HG02970 (cell line): Measurements from ENCODE around the gene ZBTB49.
"Not testable (repeated sequence)": the region's sequence is repeated elsewhere in the genome, so short reads cannot be mapped to it uniquely, and the experiment has no call there.

Source experiments
- ATAC-seq: cut with Tn5 transposase; IDR thresholded peaks from one replicate; pipeline ENCODE4 v1.9.1; 2021; ENCODE audit warnings: mild to moderate bottlenecking, moderate library complexity, moderate number of reproducible peaks; ENCODE audit not compliant: unreplicated experiment, low FRiP score

Gene ZBTB49

DNA sequence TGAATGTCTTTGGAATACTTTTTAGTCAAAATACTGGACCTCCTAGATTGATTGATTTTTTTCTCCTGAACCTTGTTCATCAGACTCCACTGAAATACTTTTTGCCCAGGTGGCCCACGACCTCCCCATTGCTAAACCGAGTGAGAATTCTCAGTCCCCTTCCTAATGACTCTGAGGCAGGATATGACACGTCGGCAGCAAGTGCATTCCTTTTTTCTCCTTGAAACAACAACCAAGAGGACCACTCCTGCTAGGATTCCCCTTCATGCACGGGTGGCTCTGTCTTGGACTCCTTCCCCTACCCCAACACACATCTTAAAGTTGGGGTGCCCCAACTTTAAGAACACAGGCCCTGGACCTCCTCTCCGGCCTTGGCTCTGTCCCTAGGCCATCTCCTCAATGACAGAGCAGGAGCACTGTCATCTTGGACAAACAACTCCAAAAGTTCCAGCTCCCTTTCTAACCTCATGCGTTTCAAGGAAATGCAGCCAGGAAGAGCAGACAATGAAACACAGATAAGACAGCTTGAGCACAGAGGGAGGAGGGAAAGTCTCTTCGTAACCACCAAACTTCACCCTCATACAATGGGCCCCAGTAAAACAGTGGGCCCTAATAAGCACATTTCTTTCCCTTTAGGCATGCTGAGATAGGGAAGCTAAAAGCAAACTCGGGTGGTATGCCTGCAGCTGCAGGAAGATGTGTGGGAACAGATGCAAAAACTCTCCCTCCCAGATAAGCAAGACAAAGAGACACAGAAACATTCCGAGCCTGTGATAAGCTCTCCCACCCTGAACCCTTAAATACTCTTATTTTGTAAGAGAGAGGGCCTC is 33.9 kb downstream of the ZBTB49 start:
- ATAC-seq = no peak

DNA sequence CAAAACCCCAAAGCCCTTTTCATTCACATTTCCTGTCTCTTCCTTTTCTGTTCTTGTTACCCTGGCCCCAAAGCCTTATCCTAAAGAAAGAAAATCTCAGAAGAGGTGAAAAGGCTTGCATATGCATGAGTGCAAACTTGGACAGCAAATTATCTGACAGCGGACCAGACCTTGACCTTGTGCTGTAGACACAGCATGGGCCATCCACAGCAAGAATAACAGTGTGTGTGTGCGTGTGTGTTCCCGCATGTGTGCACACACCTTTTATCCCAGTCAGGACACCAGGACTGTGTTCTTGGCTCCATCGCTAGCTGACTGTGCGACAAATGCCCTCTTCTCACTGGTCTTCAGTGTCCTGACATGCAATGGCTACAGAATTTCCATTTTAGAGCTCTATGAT is 35.3 kb downstream of the ZBTB49 start:
- no peak for ATAC-seq

DNA sequence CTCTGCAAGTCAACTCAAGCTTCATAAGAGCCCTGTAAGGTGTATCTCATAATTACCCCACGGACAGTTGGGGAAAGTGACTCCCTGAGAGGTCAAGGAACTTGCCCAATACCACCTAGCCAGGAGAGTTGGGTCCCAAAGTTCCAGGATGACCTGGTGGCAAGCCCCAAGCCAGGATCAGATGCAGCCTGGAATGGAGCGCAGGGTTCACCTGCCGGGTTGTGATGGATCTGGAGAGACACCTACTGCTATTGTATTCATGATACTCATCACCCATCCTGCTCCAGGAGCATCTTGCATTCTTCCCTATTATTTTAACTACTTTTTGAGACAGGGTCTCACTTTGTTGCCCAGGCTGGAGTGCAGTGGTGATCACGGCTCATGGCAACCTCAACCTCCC is 36.1 kb downstream of the ZBTB49 start:
- ATAC-seq = no peak

DNA sequence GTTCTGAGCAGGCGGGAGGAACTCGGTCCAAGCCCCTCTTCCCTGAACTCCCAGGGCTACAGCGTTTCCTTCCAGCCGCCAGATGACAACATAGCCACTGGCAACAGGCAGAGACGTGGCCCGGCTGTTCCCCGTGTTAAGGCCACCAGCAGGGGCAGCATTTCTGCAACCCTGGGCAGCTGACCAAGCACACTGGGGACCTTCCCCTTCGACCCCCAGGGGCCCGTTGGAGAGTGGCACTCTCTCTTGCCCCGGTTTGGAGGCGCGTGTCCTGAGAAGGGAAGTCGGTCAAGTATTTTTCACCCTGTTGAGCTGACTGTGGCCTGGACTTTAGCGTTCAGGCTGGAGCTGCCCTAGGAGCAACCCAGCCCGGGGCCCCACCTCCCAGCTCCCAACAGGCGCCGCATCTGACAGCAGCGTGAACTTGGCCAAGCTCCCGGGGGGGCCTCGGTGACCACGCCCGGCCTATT is 37.6 kb downstream of the ZBTB49 start:
- ATAC-seq = no peak

DNA sequence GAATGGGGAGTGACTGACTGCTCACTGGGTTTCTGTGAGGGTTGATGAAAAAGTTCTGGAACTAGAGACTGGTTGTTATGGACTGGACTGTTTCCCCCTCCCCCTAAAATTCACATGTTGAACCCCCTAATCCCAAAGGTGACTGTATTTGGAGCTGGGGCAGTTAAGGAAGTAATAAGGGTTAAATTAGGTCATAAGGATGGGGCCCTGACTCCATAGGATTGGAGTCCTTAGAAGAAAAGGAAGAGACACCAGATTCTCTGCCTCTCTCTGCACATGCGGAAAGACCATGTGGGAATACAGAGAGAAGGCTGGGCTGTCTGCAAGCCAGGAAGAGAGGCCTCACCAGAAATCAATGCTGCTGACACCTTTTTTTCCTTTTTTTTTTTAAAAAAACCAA is 38.2 kb downstream of the ZBTB49 start:
- ATAC-seq = no peak

DNA sequence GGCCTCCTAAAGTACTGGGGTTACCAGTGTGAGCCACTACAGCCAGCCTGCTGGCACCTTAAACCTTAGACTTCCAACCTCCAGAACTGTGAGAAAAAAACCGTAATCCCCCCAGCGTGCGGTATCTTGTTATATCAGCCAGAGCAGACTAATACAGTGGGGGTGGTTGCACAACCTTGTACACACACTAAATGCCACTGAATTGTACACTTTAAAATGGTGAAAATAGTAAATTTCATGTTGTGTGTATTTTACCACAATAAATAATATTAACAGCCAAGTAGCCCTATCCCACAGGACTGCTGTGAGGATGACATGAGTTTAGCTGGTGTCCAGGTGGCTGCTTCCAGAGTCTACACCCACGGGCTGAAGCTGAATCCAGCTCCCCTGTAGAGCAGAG is 38.8 kb downstream of the ZBTB49 start:
- no peak for ATAC-seq

DNA sequence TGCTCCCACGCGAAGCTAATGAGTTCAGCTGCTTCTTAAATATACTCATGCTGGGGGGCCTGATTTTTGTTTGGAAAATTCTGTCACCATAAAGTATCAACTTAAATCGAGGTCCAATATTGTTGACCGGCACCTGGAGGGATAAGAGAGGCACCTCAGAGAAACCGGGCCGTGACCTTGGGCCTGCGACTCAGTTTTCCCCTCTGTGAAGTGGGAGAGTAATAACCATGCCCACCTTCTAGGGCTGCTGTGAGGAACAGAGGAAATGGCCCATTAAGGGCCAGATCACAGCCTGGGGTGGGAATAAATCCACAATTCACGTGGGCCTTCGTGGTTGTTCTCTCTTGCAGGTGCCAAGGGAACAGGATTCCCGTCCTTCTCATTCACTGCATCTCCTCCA is 39.4 kb downstream of the ZBTB49 start:
- ATAC-seq = no peak

DNA sequence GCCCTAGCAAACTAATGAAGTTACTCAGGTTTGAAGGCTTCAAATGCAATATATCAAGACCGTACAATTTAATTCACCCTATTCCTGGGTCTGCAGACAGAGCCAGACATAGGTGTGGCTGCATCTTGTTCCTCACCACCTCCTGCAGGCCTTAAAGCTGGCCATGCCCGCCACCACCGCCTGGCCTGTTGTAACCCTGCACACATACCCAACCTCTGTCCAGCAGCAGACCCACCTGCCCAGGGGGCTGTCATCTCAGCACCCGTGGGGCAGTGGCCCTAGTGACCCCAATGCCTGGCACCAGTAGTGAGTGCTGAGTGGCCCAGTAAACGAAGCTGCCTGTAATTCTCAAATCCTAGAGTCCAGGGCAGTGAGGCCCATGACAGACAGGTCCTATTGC is 40.7 kb downstream of the ZBTB49 start:
- ATAC-seq = no peak

DNA sequence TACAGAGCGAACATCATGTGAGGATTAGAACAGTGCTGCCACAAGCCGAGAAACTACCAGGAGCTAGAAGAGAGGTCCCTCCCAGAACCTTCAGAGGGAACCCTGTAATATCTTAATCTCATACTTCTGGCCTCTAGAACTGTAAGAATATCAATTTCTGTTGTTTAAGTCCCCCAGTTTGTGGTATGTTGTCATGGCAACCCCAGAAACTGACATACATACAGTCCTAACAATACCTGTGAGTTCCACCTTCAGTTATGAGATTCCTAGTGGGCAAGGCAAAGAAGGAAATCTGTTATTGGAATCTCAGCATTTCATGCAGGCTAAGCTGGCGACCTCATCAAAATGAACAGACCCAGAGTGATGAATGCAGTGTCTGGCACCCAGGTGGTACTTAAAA is 42.5 kb downstream of the ZBTB49 start:
- no peak for ATAC-seq

DNA sequence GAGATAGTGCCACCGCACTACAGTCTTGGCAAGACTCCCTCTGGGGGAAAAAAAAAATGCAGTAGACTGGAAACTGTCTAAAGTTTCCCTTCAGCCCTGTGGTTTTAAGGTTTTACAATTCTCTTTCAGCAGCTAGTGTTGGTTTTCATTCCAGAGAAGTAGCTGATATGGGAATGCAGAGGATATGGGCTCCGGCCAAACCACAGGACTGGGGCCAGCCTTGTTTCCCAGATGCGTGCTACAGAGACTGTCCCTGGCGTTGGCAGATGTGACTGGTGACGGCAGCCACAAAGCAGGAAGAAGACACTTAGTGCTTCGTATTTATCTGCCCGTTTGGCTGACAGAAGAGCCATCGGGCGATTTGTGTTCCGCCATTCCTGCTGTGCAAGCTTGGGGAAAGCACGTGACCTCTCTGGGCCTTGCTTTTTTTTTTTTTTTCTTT is 43.2 kb downstream of the ZBTB49 start:
- ATAC-seq = no peak

DNA sequence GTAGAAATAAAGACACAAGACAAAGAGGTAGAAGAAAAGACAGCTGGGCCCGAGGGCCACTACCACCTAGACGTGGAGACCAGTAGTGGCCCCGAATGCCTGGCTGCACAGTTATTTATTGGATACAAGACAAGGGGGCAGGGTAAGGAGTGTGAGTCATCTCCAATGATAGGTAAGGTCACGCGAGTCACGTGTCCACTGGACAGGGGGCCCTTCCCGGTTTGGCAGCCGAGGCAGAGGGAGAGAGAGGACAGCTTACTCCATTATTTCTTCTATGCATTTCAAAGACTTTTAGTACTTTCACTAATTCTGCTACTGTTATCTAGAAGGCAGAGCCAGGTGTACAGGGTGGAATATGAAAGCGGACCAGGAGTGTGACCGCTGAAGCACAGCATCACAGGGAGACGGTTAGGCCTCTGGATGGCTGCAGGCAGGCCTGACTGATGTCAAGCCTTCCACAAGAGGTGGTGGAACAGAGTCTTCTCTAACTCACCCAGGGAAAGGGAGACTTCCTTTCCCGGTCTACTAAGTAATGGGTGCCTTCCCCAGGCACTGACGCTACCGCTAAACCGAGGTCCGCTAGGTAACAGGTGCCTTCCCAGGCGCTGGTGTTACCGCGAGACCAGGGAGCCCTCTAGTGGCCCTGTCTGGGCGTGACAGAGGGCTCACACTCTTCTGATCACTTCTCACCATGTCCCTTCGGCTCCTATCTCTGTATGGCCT is 44.9 kb downstream of the ZBTB49 start:
- ATAC-seq = no peak

DNA sequence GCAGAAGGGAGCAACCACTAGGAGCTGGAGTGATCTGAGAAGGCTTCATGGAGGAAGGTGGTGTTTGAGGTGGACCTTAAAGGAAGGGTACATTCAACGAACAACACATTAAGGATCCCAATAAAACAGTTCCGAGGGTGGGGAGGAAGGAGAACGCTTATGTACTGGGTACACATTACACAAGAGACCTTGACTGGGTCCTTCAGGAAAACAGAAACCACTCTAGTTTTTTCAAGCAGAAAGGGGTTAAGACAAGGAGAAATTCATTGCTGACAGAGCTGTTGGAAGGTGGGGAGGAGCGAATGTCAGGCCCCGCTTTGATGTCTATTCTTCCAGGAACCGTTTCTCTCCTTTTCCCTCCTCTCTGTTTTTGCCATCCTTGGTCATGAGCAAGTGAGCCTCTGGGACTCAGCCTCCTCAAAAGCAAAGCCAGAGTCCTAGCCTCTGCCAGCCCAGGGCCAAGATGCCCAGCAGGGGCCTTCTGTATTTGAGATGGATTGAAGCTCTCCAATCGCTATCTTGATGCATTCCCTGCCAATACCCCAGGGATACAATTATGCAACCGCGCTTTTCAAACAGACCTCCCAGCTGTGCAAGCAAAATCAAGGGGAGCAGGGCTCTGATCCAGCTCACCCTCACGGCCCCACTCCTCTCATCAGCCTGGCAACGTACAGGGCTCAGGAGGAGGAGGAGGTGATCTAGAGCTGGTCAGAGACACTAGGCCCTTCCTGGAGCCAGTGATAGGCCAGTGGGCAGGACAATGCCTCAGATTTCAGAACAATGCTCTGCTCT is 48.4 kb downstream of the ZBTB49 start:
- ATAC-seq = no peak

DNA sequence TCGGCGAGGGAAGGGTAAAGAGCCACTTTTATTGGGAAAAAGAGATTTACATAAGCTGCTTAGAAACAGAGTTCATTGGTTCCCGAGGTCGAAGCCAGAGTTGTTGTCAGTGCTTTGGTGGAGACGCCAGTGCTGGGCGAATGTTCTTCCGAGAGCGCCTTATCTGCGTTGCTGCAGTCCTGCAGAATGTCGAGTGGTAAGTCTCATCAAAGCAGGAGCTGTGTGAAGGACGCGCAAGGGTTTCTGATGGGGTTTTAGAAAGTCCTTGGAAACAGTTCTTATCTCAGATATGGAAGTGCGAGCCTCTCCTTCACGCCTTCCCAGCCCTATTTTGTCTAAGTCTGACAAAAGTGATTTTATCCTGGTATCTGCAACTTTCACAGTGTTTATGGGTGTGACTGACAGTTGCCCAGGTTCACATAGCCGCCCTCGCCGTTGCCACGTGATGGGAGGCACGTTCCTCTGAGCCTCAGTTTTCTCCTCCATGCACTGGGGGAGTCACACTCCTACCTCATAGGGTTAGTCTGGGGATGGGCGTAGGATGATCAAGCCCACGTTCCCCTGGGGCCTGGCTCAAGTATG is 49.5 kb downstream of the ZBTB49 start:
- ATAC-seq = no peak

DNA sequence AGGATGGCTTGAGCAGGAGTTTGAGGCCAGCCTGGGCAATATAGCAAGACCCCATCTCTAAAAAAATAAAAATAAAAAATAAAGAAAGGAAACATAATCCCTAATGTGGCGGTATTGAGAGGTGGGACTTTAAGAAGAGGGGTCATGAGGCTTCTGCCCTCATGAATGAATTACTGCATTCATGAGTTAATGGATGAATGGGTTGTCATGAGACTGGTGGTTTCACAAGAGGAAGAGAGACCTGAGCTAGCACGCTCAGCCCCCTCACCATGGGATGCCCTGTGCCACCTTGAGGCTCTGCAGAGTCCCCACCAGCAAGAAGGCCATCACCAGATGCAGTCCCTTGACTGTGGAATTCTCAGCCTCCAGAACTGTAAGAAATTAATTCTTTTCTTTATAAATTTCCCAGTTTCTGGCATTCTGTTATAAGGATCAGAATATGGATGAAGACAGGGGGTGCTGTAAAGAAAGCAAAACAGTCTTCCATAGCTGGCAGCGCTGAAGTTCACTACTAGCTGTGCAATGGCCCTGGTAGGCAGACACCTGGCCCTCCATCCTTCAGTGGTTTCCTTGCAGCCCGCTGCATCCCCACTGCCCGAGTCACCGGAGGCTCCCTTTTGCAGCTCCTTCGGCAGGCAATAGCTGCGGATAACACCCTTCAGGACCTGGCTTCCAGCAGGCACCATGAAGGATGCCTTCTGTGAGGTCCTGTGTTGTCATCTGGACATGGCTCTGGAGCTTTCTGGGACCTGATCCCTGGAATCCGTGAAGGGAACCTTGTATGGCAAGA is 52.0 kb downstream of the ZBTB49 start:
- ATAC-seq = no peak

DNA sequence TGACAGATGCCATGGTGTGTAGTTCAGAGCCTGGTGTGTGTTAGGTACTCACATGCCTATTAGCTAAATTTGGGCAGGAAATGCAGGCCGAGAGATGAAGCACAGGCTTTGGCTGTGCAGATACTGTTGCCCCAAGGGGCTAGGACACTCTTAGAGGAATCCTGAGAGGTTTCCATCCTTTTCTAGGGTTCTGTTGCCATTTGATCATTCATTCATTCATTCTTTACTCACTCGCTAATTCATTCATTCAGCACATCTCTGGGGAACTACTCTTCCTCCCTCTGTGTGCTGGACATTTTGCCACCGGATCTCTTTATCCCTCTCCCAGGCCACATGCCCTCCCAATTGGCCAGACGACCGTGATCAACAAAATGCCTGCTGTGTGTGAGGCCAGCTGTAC is 53.0 kb downstream of the ZBTB49 start:
- no peak for ATAC-seq

DNA sequence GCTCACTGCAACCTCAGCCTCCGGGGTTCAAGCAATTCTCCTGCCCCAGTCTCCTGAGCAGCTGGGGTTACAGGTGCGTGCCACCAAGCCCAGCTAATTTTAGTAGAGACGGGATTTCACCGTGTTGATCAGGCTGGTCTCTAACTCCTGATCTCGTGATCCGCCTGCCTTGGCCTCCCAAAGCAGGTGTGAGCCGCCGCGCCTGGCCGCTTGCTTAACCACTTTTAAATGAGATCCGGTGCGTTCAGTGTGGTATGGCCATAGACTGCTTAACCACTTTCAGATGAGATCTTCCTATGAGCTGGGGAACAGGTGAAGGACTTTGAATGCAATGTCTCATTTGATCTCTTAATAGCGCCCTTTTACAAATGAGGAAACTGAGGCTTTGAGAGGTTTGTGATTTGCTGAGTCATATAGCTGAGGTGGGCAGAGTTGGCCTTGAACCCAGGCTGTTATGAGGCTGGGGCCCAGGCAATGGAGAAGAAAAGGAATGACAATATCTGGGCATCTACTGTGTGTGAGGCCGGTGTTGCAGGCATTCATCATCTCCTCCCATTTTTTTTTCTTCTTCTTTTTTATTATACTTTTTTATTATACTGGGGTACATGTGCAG is 55.0 kb downstream of the ZBTB49 start:
- ATAC-seq = peak; percentile 75

DNA sequence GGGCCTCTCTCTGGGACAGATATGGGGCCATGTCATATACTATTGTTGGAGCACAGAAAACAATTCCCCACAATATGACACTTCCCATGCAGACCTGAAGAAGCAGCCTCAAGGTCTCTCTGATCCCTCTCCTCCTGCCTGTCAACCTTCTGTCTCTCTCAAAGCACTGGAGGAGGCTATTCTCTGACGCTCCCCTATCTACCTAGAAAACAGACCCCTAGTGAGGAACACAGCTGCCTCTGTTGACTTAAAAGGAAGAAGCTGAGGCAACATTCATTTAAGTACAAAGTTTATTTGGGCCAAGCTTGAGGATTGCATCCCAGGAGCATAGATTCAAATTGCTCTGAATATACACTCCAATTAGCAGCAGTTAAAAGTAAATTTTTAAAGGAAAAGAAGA is 57.5 kb downstream of the ZBTB49 start:
- no peak for ATAC-seq

DNA sequence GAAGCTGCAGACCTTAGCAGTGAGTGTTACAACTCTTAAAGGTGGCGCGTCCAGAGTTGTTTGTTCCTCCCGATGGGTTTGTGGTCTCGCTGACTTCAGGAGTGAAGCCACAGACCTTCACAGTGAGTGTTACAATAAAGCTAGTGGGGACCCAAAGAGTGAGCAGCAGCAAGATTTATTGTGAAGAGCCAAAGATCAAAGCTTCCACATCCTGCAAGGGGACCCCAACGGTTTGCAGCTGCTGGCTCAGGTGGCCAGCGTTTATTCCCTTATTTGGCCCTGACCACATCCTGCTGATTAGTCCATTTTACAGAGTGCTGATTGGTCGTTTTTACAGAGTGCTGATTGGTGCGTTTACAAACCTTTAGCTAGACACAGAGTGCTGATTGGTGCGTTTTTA is 58.5 kb downstream of the ZBTB49 start:
- not testable (repeated sequence) for ATAC-seq

DNA sequence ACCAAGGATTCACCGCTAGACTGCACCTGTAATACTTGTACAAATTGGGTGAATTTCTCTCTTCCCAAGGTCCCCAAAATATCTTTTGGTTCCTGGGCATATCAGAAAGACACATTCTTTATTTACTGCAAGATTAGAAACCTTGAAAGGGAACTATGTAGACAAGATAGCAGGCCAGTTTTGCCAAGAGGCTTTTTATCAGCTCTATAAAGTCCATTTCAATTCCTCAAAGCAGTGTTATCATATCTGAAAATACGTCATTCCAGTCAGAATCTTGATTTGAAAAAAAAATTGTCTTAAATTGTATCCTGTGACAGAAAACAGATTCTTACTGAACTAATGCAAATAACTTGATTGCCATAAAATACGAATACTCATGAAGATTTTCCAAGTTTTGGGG is 59.8 kb downstream of the ZBTB49 start:
- no peak for ATAC-seq

DNA sequence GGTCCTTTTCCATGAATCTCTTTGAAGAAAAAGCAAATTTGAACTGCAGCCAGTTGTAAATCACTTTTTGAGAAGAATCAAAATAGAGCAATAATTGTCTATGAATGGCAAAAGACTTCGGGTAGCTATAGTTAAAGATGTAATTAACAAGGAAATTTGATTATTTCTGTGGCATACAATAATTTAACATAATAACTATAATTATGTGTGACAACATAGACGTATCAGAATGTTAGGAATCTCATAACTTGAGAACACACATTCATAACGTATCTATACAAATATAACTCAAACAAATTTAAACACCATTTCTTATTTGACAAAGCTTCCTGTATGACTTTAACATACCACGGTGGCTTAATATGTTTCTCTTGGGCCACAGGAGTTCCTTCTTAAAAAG is 60.9 kb downstream of the ZBTB49 start:
- ATAC-seq = no peak
